Measurements from ENCODE around the gene COIL. TPM values are rescaled to one million over a fixed set of nuclear protein-coding genes. Genes with fewer than 3 reads are reported as not detected.

COIL gene
- total and polyA plus RNA-seq, 4 donors, result 7.2 to 21.4 (median 9.7) TPM

DNA sequence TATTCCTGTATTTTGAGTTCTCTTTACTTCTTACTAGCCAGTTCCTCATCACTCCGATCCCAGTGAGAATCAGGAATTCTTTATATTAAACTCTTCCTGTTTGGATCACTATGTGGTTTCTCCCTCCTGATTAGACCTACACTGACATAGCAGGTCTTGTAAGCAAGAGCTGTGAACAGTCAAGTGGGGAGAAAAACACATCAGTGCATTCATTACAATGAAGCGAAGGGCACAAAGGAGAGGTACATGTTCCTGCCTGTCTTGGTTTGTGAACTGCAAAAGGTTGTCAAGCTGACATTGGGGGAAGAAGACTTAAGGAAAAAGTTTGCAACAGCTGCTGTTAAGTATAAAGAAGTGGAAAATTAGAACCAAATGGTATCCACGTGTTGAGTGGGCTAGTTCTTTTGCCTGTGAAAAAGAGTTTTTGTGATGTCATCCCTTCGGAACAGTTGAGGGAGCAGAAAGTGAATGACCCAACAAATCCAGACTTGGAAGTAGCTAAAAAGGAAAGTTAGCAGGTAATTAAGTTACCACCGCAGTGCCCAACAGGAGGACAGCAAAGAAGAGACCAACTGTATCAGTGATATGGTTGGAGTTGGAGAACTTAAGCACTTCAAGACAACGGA is 24.0 kb downstream of the COIL start:
- Histone ChIP-seq H3K9ac (ENCODE audit: insufficient read depth in 1 of 2, low read length in 2 of 2) (no peak overlapping the region), H3K9me3 (ENCODE audit: control insufficient read depth in 4 of 4, insufficient read depth in 3 of 4, low read length in 3 of 4) (no peaks in the 10 kb centered on the region), H3K4me3 (no peak overlapping the region), H3K27me3 (ENCODE audit: control insufficient read depth in 3 of 3, insufficient read depth in 3 of 3, low read length in 2 of 3) (no peaks in the 10 kb centered on the region), H3K27ac (ENCODE audit: low read depth in 1 of 2, low read length in 1 of 2) (no peak overlapping the region), H3K4me1 (ENCODE audit: control insufficient read depth in 5 of 5, insufficient read depth in 5 of 5, low read length in 5 of 5) (no peaks in the 10 kb centered on the region), H3K36me3 (ENCODE audit: control insufficient read depth in 4 of 4, insufficient read depth in 4 of 4, low read length in 4 of 4) (peaks cover 11 to 41% (median 15%) of the 10 kb centered on the region in 4 donors)
- TF ChIP-seq, protein P1, sequence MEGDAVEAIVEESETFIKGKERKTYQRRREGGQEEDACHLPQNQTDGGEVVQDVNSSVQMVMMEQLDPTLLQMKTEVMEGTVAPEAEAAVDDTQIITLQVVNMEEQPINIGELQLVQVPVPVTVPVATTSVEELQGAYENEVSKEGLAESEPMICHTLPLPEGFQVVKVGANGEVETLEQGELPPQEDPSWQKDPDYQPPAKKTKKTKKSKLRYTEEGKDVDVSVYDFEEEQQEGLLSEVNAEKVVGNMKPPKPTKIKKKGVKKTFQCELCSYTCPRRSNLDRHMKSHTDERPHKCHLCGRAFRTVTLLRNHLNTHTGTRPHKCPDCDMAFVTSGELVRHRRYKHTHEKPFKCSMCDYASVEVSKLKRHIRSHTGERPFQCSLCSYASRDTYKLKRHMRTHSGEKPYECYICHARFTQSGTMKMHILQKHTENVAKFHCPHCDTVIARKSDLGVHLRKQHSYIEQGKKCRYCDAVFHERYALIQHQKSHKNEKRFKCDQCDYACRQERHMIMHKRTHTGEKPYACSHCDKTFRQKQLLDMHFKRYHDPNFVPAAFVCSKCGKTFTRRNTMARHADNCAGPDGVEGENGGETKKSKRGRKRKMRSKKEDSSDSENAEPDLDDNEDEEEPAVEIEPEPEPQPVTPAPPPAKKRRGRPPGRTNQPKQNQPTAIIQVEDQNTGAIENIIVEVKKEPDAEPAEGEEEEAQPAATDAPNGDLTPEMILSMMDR (IDR thresholded peaks at IDR 0.05; ENCODE audit: control extremely low read depth, extremely low read depth), result no peak
- 75 to 89% methylated on average over 6 of the region's 6 CpGs for WGBS, 2 donors
- ATAC-seq (ENCODE audit: insufficient read depth, low FRiP score), result no peak
- DNase-seq, result no peak

DNA sequence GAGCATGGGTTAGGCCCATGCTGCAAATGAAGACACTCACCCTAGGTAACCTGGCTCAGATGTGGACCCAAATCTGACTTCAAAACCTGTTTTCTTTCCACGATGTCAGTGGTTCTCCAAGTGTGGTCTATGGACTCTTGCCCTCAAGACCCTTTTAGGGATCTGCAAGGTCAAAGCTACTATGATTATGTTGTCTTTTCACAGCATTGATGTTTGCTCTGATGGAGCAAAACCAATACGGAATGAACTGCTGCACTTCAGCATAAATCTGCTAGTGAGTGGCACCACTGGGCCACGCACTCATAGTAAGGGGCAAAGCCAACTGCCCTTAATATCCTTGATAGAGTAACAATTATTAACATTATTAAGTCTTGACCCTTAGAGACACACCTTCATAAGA is 25.4 kb downstream of the COIL start:
- Histone ChIP-seq H3K9me3 (ENCODE audit: control insufficient read depth in 4 of 4, insufficient read depth in 3 of 4, low read length in 3 of 4) (no peaks in the 10 kb centered on the region), H3K4me1 (ENCODE audit: control insufficient read depth in 5 of 5, insufficient read depth in 5 of 5, low read length in 5 of 5) (no peaks in the 10 kb centered on the region), H3K9ac (ENCODE audit: insufficient read depth in 1 of 2, low read length in 2 of 2) (no peak overlapping the region), H3K36me3 (ENCODE audit: control insufficient read depth in 4 of 4, insufficient read depth in 4 of 4, low read length in 4 of 4) (peaks cover 6 to 33% (median 9%) of the 10 kb centered on the region in 4 donors), H3K4me3 (no peak overlapping the region), H3K27me3 (ENCODE audit: control insufficient read depth in 3 of 3, insufficient read depth in 3 of 3, low read length in 2 of 3) (no peaks in the 10 kb centered on the region), H3K27ac (ENCODE audit: low read depth in 1 of 2, low read length in 1 of 2) (no peak overlapping the region)
- DNase-seq, result no peak
- no peak for ATAC-seq (ENCODE audit: insufficient read depth, low FRiP score)
- 70 to 81% methylated on average over 3 of the region's 3 CpGs for WGBS, 2 donors
- TF ChIP-seq, protein P1 (IDR thresholded peaks at IDR 0.05; ENCODE audit: control extremely low read depth, extremely low read depth), result no peak

DNA sequence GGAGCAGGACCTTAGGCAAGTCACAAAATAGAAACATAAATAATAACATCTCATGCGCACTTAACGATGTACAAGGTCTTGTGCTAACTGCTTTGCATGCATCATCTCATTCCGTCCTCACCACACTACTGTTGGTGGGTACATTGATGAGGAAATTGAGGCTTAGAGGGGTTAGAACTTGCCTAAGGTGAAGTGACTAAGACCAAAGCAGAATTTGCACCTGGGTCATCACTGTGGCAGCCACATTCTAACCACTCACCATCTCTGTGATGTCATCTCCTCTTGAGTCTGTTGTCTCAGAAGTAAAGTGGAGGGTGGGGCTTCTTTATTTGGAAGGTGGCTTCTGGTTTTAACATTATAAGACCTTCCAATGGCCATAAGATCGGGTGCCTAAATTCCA is 26.6 kb downstream of the COIL start:
- H3K9me3 ChIP-seq (ENCODE audit: control insufficient read depth in 4 of 4, insufficient read depth in 3 of 4, low read length in 3 of 4), result peaks cover 0 to 4% (median 0%) of the 10 kb centered on the region in 4 donors
- no peaks in the 10 kb centered on the region for H3K4me1 ChIP-seq (ENCODE audit: control insufficient read depth in 5 of 5, insufficient read depth in 5 of 5, low read length in 5 of 5)
- H3K27me3 ChIP-seq (ENCODE audit: control insufficient read depth in 3 of 3, insufficient read depth in 3 of 3, low read length in 2 of 3), result no peaks in the 10 kb centered on the region
- TF ChIP-seq, protein P1 (IDR thresholded peaks at IDR 0.05; ENCODE audit: control extremely low read depth, extremely low read depth), result no peak
- H3K27ac ChIP-seq (ENCODE audit: low read depth in 1 of 2, low read length in 1 of 2), result no peak overlapping the region
- DNase-seq, result no peak
- no peak overlapping the region for H3K9ac ChIP-seq (ENCODE audit: insufficient read depth in 1 of 2, low read length in 2 of 2)
- ATAC-seq (ENCODE audit: insufficient read depth, low FRiP score), result no peak
- 90 to 94% methylated on average over 4 of the region's 4 CpGs for WGBS, 2 donors
- no peak overlapping the region for H3K4me3 ChIP-seq
- H3K36me3 ChIP-seq (ENCODE audit: control insufficient read depth in 4 of 4, insufficient read depth in 4 of 4, low read length in 4 of 4), result peaks cover 0 to 32% (median 8%) of the 10 kb centered on the region in 4 donors

DNA sequence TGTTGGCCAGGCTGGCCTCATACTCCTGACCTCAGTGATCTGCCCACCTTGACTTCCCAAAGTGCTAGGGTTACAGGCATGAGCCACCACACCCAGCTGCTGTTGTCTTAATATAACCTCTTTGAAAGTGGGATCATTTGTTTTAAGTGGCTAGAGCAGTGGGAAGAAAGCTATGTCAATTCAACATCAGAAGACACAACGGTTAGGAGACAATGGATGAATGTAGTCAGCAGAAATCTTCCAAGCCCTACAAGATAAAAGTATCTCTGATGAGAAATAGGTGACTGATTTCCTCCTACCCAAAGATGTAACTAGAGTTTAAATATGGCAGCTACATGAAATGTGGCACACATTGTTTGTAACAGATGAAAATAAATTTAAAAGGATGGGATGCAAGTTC is 27.0 kb downstream of the COIL start:
- WGBS, 2 donors, result 89 to 100% methylated on average over 1 of the region's 1 CpG
- no peak overlapping the region for H3K27ac ChIP-seq (ENCODE audit: low read depth in 1 of 2, low read length in 1 of 2)
- H3K36me3 ChIP-seq (ENCODE audit: control insufficient read depth in 4 of 4, insufficient read depth in 4 of 4, low read length in 4 of 4), result peaks cover 0 to 29% (median 8%) of the 10 kb centered on the region in 4 donors
- DNase-seq (no peak), ATAC-seq (ENCODE audit: insufficient read depth, low FRiP score) (no peak)
- H3K4me3 ChIP-seq, result no peak overlapping the region
- H3K27me3 ChIP-seq (ENCODE audit: control insufficient read depth in 3 of 3, insufficient read depth in 3 of 3, low read length in 2 of 3), result no peaks in the 10 kb centered on the region
- TF ChIP-seq, protein P1 (IDR thresholded peaks at IDR 0.05; ENCODE audit: control extremely low read depth, extremely low read depth), result no peak
- no peak overlapping the region for H3K9ac ChIP-seq (ENCODE audit: insufficient read depth in 1 of 2, low read length in 2 of 2)
- peaks cover 0 to 4% (median 0%) of the 10 kb centered on the region in 4 donors for H3K9me3 ChIP-seq (ENCODE audit: control insufficient read depth in 4 of 4, insufficient read depth in 3 of 4, low read length in 3 of 4)
- no peaks in the 10 kb centered on the region for H3K4me1 ChIP-seq (ENCODE audit: control insufficient read depth in 5 of 5, insufficient read depth in 5 of 5, low read length in 5 of 5)
